ENCODE measurements around the gene PLCL1. TPM values are rescaled to one million over a fixed set of nuclear protein-coding genes. Genes with fewer than 3 reads are reported as not detected.
A peak's percentile ranks its signal among the peaks of the same experiment; 100 is the strongest.

The PLCL1 gene
- polyA plus RNA-seq, 3 donors: 0.69 to 1.4 (median 0.79) TPM

- no peak for DNase-seq
- H3K9ac ChIP-seq (ENCODE audit: insufficient read depth, low read length, poor library complexity, severe bottlenecking): no peak overlapping the region
- Mint-ChIP-seq H3K4me1 (peaks cover 5% of the 10 kb centered on the region), H3K27ac (no peak overlapping the region), H3K27me3 (ENCODE audit: low read depth in 3 of 3) (no peaks in the 10 kb centered on the region), H3K4me3 (no peak overlapping the region), H3K9me3 (no peaks in the 10 kb centered on the region), H3K36me3 (no peaks in the 10 kb centered on the region)
- intact Hi-C loops (cut with micrococcal nuclease): no loop called here
- WGBS (ENCODE audit: insufficient coverage): no CpG with 5 or more reads among the region's 1 CpG
- no peaks in the 10 kb centered on the region for H3K27me3 ChIP-seq (ENCODE audit: control insufficient read depth in 2 of 2, insufficient read depth in 2 of 2, low read length in 2 of 2)
- H3K4me3 ChIP-seq (replicated peaks in 1 of 3; ENCODE audit: low read depth in 2 of 3, low read length in 3 of 3): no peak overlapping the region
- no peaks in the 10 kb centered on the region for H3K9me3 ChIP-seq (replicated peaks in 1 of 2; ENCODE audit: control insufficient read depth in 1 of 2, insufficient read depth in 1 of 2, low read length in 2 of 2)
- TF ChIP-seq CTCF (IDR thresholded peaks at IDR 0.05): no peak
- H4K20me1 ChIP-seq (ENCODE audit: insufficient read depth, low read length): no peaks in the 10 kb centered on the region
- no peak overlapping the region for H3K4me2 ChIP-seq (replicated peaks; ENCODE audit: extremely low read depth, low read length, poor library complexity, severe bottlenecking)
- H2AFZ ChIP-seq (ENCODE audit: insufficient read depth, low read depth, low read length, poor library complexity, severe bottlenecking): no peak overlapping the region
- no peak overlapping the region for H3K27ac ChIP-seq (ENCODE audit: low read depth in 1 of 2, low read length in 2 of 2)
- no peaks in the 10 kb centered on the region for H3K36me3 ChIP-seq (replicated peaks in 1 of 2; ENCODE audit: control insufficient read depth in 1 of 2, insufficient read depth in 2 of 2, low read length in 2 of 2)
- H3K4me1 ChIP-seq (ENCODE audit: control insufficient read depth in 1 of 2, insufficient read depth in 2 of 2, low read length in 2 of 2): no peaks in the 10 kb centered on the region
- H3K79me2 ChIP-seq (ENCODE audit: insufficient read depth, low read length): no peaks in the 10 kb centered on the region
Measured at GRCh38 chr2:198114064-198114463, 309.7 kb downstream of the PLCL1 start.

- no peaks in the 10 kb centered on the region for H4K20me1 ChIP-seq (ENCODE audit: insufficient read depth, low read length)
- H3K27me3 Mint-ChIP-seq (ENCODE audit: low read depth in 3 of 3): no peaks in the 10 kb centered on the region
- no peak overlapping the region for H3K27ac Mint-ChIP-seq
- H3K36me3 ChIP-seq (replicated peaks in 1 of 2; ENCODE audit: control insufficient read depth in 1 of 2, insufficient read depth in 2 of 2, low read length in 2 of 2): no peaks in the 10 kb centered on the region
- no peaks in the 10 kb centered on the region for H3K79me2 ChIP-seq (ENCODE audit: insufficient read depth, low read length)
- TF ChIP-seq CTCF (IDR thresholded peaks at IDR 0.05): no peak
- peaks cover 0 to under 1% (median 0%) of the 10 kb centered on the region in 7 donors for H3K9me3 Mint-ChIP-seq
- DNase-seq: peak in 1 of 3 donors; percentile 28
- H3K4me1 Mint-ChIP-seq: peaks cover 5% of the 10 kb centered on the region
- H2AFZ ChIP-seq (ENCODE audit: insufficient read depth, low read depth, low read length, poor library complexity, severe bottlenecking): no peak overlapping the region
- no peak overlapping the region for H3K4me3 Mint-ChIP-seq
- H3K4me1 ChIP-seq (ENCODE audit: control insufficient read depth in 1 of 2, insufficient read depth in 2 of 2, low read length in 2 of 2): no peaks in the 10 kb centered on the region
- H3K27ac ChIP-seq (ENCODE audit: low read depth in 1 of 2, low read length in 2 of 2): no peak overlapping the region
- H3K4me3 ChIP-seq (replicated peaks in 1 of 3; ENCODE audit: low read depth in 2 of 3, low read length in 3 of 3): no peak overlapping the region
- no peaks in the 10 kb centered on the region for H3K27me3 ChIP-seq (ENCODE audit: control insufficient read depth in 2 of 2, insufficient read depth in 2 of 2, low read length in 2 of 2)
- H3K9me3 ChIP-seq (replicated peaks in 1 of 2; ENCODE audit: control insufficient read depth in 1 of 2, insufficient read depth in 1 of 2, low read length in 2 of 2): no peaks in the 10 kb centered on the region
- H3K9ac ChIP-seq (ENCODE audit: insufficient read depth, low read length, poor library complexity, severe bottlenecking): no peak overlapping the region
- intact Hi-C loops (cut with micrococcal nuclease): no loop called here
- no peaks in the 10 kb centered on the region for H3K36me3 Mint-ChIP-seq
- no peak overlapping the region for H3K4me2 ChIP-seq (replicated peaks; ENCODE audit: extremely low read depth, low read length, poor library complexity, severe bottlenecking)
Measured at GRCh38 chr2:198115201-198115600, 310.8 kb downstream of the PLCL1 start.

Data from CD14-positive monocyte (primary cell).